ENCODE results near the gene NUP35.

Gene NUP35

GRCh38 chr2:183209395-183210028 lies 85.3 kb downstream of the NUP35 start:
- DNase-seq (ENCODE audit: low spot score): no peak

Measured in activated CD4-positive, alpha-beta T cell treated with anti-CD3 and anti-CD28 coated beads, Interleukin-2, Interleukin-4, amounts not matched to agents 100 ng/mL and 50 ng/mL, durations not matched to agents 16 hours and 8 hours (primary cell).